ENCODE data around the gene FMN2.

GRCh38 chr1:240284656-240285414 is 193.2 kb downstream of the FMN2 start:
- TF ChIP-seq, protein P1, sequence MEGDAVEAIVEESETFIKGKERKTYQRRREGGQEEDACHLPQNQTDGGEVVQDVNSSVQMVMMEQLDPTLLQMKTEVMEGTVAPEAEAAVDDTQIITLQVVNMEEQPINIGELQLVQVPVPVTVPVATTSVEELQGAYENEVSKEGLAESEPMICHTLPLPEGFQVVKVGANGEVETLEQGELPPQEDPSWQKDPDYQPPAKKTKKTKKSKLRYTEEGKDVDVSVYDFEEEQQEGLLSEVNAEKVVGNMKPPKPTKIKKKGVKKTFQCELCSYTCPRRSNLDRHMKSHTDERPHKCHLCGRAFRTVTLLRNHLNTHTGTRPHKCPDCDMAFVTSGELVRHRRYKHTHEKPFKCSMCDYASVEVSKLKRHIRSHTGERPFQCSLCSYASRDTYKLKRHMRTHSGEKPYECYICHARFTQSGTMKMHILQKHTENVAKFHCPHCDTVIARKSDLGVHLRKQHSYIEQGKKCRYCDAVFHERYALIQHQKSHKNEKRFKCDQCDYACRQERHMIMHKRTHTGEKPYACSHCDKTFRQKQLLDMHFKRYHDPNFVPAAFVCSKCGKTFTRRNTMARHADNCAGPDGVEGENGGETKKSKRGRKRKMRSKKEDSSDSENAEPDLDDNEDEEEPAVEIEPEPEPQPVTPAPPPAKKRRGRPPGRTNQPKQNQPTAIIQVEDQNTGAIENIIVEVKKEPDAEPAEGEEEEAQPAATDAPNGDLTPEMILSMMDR (IDR thresholded peaks at IDR 0.05): no peak
- TF ChIP-seq POLR2A (IDR thresholded peaks at IDR 0.05): no peak

Measured in lower leg skin (tissue), 3 donors.